ENCODE measurements around the gene ISG15.
"Not testable (repeated sequence)": the region's sequence is repeated elsewhere in the genome, so short reads cannot be mapped to it uniquely, and the experiment has no call there.

ISG15 gene

DNA sequence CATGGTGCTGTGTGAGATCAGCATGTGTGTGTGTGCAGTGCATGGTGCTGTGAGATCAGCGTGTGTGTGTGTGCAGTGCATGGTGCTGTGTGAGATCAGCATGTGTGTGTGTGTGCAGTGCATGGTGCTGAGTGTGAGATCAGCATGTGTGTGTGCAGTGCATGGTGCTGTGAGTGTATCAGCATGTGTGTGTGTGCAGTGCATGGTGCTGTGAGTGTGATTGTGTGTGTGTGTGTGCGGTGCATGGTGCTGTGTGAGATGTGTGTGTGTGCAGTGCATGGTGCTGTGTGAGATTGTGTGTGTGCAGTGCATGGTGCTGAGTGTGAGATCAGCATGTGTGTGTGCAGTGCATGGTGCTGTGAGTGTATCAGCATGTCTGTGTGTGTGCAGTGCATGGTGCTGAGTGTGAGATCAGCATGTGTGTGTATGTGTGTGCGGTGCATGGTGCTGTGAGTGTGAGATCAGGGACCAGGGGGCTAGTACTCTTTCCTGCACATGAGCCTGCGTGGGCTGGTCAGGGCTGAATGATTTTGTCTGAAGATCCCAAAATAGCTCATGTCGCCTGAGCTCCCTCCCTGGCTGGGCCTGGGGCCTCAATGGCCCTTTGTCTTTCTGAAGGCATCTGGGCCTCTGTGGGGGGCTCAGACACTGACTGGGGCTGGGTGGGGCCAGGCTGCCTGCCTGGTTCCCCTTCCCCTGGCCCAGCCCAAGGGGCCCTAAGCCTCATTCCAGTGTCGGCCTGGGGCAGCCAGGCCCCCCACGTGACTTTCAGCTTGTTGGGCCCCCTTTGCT is 17.8 kb downstream of the ISG15 start:
- DNase-seq = not testable (repeated sequence)

DNA sequence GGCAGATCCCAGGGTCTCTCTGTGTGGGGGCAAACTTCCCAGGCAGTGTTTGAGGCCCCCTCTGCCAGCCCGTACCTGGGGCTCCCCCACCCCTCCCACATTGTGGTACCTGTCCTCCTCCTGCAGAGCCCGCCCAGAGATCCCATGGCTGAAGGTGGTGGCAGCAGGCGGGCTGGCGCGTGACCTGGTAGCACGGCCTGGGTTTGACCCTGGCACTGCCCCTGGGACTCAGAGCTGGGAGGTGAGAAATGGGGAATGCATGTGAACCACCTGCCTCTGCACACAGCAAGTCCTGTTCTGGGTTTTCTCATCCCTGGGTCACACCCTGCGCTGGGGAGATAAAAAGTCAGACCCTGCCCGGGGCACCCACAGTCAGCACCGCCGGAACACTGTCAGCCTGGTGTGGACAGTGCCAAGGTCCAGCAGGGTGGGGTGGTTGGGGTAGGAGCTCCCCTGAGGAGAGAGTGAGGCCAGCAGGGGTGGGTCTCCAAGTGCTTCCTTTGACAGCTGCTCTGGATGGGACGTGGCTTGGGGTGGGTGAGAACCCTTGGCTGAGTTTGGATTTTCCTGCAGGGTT is 18.4 kb downstream of the ISG15 start:
- DNase-seq = no peak

DNA sequence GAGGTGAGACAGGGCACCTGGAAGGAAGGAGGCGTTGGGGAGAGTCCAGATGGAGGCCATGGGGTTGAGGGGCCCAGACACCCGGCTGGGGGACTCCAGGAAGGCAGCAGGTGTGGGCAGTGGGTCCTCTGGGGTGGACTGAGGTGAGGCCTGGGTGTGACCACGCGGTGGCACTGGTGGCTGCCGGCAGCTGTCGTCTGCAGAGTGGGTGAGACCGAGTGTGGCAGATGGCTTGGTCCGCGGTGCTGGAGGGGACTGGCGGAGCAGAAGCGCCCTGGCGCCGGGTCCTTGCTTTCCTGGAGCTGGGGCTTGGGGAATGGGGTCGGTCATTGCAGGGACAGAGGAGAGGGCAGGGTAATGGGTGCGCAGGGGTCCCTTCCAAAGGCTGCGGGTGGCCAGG is 19.1 kb downstream of the ISG15 start:
- DNase-seq = no peak

DNA sequence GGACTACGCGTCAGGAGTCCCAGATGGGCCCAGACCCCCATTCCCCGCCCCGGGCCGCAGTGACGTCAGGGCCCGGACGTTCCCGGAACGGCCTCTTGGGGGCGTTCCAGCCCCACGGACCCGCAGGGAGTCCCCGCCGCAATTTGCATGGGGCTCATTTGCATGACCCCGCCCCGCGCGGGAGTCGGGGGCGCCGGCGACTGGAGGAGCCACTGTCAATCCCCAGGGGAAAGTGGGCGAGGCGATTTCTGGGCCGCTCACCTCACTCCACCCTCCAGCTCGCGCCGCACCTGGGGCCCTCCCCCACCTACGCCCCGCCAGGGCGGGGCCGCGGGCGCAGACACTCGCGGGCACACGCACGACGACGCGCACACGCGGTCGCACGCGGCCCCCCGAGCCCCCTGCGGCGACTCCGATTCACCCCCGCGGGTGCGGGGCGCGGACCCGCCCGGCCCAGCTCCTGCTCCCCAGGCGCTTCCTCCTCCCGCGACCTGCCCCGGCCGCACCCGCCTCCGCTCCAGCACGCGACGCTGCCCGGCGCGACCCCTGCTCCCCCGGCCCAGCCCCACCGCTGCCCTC is 19.8 kb downstream of the ISG15 start:
- peak; percentile 88 for DNase-seq

DNA sequence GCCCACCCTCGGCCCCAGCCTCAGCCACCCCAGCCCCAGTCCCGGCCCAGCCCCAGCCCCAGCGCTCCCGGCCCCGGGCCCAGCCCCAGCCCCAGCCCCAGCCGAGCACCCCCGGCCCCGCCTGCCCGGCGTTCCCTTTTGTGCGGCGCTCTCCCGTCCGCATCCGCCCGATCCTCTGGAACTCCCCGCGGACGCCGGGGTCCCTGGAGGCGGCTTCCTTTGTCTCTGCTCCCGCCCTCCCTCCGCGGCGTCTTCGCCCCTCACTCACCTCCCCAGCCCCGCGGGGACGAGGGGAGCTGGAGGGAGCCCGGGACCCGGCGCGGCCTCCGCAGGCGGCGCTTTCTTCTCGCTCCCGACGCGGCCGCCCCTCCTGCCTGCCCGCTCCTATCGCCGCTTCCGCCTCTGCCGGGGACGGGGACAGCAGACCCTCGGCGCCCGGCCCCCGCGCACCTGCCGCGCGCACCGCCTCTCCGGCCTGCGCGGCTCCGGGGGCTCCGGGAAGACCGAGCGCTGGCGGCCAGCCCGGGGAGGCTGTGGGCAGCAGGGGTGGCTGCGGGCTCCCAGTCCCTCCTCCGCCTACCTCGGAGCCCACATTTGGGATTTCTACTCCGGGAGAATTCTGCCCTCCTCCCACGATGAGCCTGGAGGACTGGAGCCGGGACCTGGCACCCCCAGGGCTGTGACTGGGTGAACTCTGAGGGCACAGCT is 20.6 kb downstream of the ISG15 start:
- DNase-seq = no peak

DNA sequence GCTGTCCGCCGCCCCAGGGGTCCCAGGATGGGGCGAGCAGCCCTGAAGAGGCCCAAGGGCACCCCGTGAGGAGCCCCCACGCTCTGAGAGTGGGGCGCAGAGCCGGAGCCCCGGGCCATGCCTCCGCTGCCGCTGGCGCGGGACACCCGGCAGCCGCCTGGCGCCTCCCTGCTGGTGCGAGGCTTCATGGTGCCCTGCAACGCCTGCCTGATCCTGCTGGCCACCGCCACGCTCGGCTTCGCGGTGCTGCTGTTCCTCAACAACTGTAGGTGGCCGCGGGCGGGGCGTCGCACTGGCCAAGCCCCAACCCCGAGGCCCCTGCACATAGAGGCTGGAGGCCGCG is 21.1 kb downstream of the ISG15 start:
- DNase-seq = no peak

DNA sequence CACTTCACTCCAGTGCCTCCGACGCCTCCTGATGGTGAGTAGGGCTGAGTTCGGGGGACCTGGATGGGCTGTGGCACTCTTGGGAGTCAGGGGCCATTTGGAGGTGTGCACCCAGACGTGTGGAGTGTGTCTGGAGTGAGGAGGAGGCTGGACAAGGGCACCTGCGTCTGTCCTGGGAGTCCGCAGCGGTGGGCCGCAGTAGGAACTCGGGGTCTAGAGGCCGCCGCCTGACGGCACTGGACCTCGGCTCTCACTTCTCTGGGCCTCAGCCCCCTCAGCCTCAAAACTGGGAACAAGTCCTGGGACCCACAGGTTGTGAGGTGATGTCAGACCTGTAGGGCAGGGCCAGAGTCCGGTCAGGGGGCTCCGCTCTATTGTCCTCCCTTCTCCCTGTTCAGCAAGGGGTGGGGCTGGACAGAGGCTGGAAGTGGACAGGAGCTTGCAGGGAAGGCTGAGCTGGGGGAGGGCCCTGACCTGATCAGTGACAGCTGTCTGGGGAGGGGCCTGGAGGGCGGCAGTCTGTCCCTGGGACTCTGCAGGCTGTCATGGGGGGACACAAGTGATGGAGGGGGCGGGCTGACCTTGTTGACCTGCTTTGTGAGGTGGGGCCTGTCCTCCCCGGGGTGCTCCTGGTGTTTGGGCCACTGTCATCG is 22.1 kb downstream of the ISG15 start:
- DNase-seq = no peak

DNA sequence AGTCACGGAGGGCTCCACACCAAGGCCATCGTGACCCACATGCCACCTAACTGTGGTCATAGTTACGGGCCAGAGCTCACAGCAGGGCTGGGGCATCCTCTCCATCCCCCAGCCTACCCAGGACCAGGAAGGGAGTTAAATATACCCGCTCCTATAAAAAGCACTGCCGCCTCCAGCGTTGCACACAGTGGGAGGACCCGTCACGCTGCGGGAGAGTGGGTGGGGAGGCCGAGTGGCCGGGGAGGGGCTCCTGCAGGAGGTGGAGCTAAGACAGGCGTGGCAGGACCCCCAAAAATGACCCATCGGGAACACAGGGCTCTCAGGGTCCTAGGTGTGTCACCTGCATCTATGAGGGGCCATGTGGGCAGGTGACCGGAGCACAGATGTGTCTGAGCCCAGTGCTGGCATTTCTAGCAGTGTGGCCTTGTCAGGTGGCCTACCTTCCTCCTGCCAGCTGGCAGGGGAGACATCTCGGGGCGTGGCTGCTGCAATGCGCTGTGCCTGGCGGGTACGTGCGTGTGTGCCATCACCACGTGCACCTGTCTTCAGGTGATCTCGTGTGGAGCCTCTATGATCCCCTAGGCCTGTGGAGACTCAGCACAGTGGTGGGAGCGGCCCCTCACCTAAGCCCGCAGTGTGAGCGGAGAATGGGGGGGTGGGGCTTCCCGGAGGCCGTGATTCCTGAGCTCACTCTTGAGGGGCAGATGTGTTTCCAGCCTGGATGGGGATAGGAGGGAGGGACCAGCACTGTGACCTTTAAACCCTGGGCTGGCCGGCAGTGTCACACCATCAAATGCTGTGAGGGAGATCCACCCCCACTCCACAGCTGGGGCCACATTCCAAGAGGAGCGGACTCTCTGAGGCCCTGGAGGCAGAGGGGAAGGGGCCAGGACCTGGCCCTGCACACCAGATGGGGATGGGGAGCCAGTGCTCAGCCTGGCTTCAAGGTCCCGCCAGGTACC is 24.4 kb downstream of the ISG15 start:
- no peak for DNase-seq

DNA sequence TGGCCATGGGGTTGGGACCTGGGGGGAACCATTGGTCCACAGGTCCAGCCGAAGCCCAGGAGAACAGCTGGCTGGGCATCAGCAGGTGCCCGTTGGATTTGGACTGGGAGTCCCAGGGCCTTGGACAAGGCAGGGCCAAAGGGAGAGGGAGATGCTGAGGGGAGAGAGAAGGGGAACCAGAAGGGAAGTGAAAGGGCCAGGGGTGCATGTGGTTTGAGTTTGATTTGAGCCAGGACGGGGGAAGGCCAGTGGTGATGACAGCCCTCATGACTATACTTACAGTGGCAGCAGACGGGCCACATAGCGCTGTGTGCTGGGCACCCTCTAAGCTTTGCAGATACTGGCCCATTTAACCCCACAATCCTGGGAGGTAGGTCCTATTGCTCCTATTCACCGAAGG is 25.4 kb downstream of the ISG15 start:
- no peak for DNase-seq

DNA sequence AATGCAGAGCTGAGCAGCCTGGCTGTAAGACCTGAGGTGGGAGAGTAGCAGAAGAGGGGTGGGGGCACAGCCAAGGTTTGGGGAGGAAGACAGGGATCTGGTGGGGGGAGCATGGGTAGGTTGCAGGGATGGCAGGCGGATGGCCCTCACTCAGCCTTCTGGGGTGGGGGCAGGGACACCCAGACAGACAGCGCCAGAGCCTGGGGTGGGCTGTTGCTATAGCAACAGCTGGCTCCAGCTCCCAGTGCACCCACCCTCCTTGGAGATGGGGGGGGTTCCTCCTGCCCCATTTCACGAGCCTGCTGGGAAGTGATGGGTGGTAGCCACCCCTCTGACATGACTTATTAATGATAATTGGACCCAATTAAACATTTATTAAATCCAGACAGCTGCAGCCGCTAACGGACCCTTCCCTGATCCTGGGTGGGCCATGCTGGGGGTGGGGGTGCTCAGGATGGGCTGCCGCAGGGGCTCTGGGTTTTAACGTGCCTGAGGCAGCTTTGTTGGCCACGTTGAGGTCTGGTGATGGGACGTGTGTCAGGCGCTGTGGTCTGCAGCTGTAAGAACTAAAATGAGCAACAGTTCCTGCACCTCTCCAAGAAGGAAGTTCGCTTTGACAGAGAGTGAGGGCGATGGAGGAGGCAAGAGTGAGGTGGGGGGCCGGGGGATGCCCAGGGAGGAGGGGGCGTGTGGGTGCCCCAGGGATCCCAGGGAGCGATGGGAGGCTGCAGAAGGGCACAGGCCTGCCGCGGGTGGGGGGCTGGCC is 26.0 kb downstream of the ISG15 start:
- no peak for DNase-seq

DNA sequence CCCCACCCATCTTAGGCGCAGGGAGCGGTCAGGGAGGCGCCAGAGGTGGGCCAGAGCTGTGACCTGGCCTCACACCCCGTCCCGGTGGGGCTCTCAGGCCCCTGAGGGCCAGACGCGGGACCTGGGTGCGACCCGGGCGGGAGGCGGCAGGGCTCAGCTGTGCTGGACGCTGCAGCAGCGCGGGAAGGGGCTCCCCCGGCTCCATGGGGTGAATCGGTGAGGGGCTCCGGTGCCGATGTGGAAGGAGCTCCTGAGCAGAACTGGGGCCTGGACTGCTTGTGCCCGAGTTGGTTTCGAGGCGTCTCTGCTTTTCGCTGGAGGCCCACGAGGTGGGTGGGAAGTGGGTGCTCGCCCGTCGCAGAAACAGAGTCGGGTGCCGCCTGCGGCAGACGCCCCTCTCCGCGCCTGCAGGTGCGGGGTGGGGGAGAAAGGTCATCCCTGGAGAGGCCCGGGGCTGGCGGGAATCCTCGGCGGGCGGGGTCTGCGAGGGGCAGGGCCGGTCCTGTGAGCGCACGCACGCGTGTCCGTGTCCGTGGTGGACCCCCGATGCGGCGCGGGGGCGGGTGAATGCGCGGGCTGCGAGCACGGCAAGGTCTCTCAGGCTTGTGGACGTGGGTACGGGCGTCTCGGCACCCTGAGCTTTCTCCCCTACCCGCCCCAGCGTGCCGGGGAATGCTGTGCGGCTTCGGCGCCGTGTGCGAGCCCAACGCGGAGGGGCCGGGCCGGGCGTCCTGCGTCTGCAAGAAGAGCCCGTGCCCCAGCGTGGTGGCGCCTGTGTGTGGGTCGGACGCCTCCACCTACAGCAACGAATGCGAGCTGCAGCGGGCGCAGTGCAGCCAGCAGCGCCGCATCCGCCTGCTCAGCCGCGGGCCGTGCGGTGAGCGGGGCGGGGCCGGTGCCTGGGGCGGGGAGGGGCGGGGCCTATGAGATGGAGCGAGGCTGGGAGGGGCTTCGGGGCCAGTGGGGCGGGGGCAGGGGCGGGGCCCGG is 27.0 kb downstream of the ISG15 start:
- peak; percentile 79 for DNase-seq

DNA sequence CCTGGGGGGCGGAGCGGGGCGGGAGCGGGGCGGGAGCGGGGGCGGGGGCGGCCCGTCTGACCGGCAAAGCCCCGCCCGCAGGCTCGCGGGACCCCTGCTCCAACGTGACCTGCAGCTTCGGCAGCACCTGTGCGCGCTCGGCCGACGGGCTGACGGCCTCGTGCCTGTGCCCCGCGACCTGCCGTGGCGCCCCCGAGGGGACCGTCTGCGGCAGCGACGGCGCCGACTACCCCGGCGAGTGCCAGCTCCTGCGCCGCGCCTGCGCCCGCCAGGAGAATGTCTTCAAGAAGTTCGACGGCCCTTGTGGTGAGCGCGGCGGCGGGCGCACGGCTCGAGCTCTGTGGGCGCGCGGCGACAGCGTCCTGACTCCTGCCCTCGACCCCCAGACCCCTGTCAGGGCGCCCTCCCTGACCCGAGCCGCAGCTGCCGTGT is 27.8 kb downstream of the ISG15 start:
- no peak for DNase-seq

DNA sequence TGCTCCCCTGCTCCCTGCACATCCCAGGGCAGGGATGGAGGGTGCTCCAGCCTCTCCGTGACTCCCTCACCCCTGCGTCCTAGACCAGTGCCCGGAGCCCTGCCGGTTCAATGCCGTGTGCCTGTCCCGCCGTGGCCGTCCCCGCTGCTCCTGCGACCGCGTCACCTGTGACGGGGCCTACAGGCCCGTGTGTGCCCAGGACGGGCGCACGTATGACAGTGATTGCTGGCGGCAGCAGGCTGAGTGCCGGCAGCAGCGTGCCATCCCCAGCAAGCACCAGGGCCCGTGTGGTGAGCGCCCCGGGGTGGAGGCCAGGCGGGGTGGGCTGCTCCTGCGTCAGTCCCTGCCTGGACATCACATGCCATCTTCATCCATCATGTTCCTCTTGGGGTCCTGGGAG is 28.6 kb downstream of the ISG15 start:
- no peak for DNase-seq

DNA sequence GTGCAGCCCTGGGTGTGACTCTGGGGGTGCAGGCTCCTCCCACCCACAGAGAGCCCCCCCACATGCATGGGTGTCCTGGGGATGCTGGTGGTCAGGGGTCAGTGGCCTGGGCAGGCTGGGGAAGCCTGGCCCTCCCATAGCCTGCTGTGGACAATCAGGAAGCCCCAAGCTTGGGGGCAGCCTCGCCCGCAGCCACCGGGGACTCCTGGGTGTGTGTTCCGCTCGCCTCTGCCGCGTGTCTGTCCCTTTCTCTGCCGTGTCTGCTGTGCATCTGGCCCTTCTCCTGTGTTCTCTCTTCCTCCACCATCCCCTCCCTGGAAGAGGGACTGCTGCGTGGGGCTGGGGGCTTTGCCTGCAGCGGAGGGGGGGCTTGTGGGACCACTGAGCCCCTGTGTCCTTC is 29.5 kb downstream of the ISG15 start:
- DNase-seq = no peak

DNA sequence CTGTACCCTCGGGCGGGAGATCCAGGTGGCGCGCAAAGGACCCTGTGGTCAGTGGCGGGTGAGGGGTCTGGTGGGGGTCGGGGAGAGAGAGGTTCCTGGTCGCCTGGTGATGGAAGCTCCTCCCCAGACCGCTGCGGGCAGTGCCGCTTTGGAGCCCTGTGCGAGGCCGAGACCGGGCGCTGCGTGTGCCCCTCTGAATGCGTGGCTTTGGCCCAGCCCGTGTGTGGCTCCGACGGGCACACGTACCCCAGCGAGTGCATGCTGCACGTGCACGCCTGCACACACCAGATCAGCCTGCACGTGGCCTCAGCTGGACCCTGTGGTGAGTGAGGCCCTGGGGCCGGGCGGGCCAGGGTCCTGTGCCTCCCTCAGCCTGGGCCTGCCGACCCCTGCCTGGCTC is 30.1 kb downstream of the ISG15 start:
- DNase-seq = no peak

DNA sequence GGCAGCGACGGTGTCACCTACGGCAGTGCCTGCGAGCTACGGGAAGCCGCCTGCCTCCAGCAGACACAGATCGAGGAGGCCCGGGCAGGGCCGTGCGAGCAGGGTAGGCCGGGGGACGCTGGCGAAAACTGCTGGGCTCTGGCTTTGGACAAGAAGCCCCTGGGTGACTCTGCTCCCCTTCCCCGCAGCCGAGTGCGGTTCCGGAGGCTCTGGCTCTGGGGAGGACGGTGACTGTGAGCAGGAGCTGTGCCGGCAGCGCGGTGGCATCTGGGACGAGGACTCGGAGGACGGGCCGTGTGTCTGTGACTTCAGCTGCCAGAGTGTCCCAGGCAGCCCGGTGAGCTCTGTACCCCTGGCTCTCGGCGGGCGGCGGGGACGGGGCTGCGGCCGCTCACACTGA is 30.6 kb downstream of the ISG15 start:
- DNase-seq = no peak

DNA sequence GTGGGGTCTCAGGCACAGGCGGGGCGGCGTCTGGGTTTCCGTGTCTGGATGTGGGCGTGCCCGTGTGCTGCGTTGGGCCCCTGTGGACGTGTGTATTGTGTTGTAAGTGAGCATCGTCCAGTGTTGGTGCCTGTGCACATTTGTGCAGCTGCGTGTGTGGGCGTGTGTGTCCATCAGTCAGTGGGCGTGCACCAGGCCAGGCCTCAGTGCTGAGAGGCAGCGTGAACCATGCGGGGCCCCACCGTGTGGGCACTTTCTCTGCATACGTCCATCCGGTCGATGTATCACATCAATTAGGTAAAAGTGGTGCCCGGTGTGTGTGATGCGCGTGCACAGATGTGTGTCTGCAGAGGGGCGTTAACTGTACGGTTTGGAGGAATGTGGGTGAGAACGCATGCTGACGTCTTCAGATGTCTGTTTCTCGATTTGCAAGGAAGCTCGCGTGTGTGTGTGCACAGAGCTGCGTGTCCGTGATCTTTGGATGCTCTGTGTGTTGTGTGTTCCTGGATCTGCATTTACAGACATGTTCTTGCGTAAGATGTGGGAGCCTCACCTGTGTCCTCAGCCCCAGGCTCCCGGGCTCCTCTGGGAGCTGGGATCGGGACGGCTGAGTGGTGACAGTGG is 31.3 kb downstream of the ISG15 start:
- no peak for DNase-seq

DNA sequence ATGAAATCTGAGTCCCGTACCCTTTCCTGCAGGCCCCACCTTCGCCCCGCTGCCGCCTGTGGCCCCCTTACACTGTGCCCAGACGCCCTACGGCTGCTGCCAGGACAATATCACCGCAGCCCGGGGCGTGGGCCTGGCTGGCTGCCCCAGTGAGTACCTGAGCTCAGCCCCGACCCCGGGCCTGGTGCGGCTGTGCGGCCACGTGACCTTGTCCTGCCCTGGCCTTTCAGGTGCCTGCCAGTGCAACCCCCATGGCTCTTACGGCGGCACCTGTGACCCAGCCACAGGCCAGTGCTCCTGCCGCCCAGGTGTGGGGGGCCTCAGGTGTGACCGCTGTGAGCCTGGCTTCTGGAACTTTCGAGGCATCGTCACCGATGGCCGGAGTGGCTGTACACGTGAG is 31.8 kb downstream of the ISG15 start:
- DNase-seq = no peak

DNA sequence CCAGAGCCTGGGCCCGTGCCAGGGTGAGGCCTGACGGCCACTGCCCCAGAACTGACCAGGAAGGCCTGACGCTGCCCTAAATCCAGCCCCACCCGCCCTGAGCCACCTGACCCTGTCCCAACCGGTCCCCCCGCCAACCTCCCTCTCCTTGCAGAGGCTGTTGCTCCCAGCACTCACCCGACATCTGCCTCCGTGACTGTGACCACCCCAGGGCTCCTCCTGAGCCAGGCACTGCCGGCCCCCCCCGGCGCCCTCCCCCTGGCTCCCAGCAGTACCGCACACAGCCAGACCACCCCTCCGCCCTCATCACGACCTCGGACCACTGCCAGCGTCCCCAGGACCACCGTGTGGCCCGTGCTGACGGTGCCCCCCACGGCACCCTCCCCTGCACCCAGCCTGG is 32.9 kb downstream of the ISG15 start:
- no peak for DNase-seq

DNA sequence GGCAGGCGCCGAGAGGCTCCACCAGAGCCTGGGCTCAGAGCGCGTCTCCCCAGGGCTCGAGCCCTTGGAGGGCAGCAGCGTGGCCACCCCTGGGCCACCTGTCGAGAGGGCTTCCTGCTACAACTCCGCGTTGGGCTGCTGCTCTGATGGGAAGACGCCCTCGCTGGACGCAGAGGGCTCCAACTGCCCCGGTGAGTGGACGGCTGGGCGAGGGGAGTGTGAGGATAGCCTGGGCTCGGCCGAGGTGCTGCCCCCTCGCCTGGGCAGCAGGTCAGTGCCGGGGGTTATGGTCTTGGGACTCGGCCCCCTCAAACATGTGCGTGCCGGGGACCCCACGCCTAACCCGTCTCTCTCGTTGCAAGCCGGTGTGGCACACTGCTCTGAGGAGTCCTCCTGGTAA is 33.5 kb downstream of the ISG15 start:
- no peak for DNase-seq
